ENCODE results near the gene XRRA1. TPM values are rescaled to one million over a fixed set of nuclear protein-coding genes. Genes with fewer than 3 reads are reported as not detected.

XRRA1 gene
- total RNA-seq, 1 donor from 2014 or later: 8.9 TPM

GRCh38 chr11:74847895-74848294 lies 101.0 kb downstream of the XRRA1 start:
- Histone ChIP-seq H3K9me3 (ENCODE audit: insufficient read depth, low read depth, low read length) (no peaks in the 10 kb centered on the region), H3K27me3 (ENCODE audit: insufficient read depth, low read length) (no peaks in the 10 kb centered on the region), H3K4me1 (ENCODE audit: insufficient read depth, low read length) (peaks cover 18% of the 10 kb centered on the region), H3K4me2 (ENCODE audit: low read length) (no peak overlapping the region), H3K79me2 (ENCODE audit: insufficient read depth, low read length) (no peaks in the 10 kb centered on the region), H3K27ac (ENCODE audit: low read depth, low read length) (no peak overlapping the region), H3K4me3 (ENCODE audit: insufficient read depth, low read depth, low read length) (no peak overlapping the region), H3K9ac (ENCODE audit: low read length) (no peak overlapping the region), H2AFZ (ENCODE audit: low read depth, low read length) (no peak overlapping the region), H3K36me3 (ENCODE audit: insufficient read depth, low read length) (peaks cover 8% of the 10 kb centered on the region), H4K20me1 (ENCODE audit: insufficient read depth, low read length) (no peaks in the 10 kb centered on the region)
- DNase-seq (ENCODE audit: low read depth) (no peak), FAIRE-seq (no peak)
- Mint-ChIP-seq H3K36me3 (ENCODE audit: low read depth, unreplicated experiment) (peaks cover 24% of the 10 kb centered on the region), H3K27ac (ENCODE audit: unreplicated experiment) (no peak overlapping the region), H3K4me1 (ENCODE audit: low read depth, unreplicated experiment) (peaks cover 18% of the 10 kb centered on the region), H3K4me3 (ENCODE audit: unreplicated experiment) (no peak overlapping the region), H3K27me3 (ENCODE audit: low read depth, unreplicated experiment) (no peaks in the 10 kb centered on the region), H3K9me3 (ENCODE audit: unreplicated experiment) (no peaks in the 10 kb centered on the region)
- TF ChIP-seq EZH2 (IDR thresholded peaks at IDR 0.05; ENCODE audit: insufficient read depth, low read length): no peak
- no peak for TF ChIP-seq CTCF (IDR thresholded peaks at IDR 0.05; ENCODE audit: insufficient read depth, low read depth, low read length)

GRCh38 chr11:74847395-74847794 lies 101.5 kb downstream of the XRRA1 start:
- Histone ChIP-seq H4K20me1 (ENCODE audit: insufficient read depth, low read length) (peaks cover under 1% of the 10 kb centered on the region), H3K9me3 (ENCODE audit: insufficient read depth, low read depth, low read length) (no peaks in the 10 kb centered on the region), H2AFZ (ENCODE audit: low read depth, low read length) (no peak overlapping the region), H3K4me2 (ENCODE audit: low read length) (no peak overlapping the region), H3K4me3 (ENCODE audit: insufficient read depth, low read depth, low read length) (no peak overlapping the region), H3K36me3 (ENCODE audit: insufficient read depth, low read length) (peaks cover 11% of the 10 kb centered on the region), H3K27me3 (ENCODE audit: insufficient read depth, low read length) (no peaks in the 10 kb centered on the region), H3K79me2 (ENCODE audit: insufficient read depth, low read length) (no peaks in the 10 kb centered on the region), H3K4me1 (ENCODE audit: insufficient read depth, low read length) (peaks cover 18% of the 10 kb centered on the region), H3K27ac (ENCODE audit: low read depth, low read length) (no peak overlapping the region), H3K9ac (ENCODE audit: low read length) (no peak overlapping the region)
- FAIRE-seq (no peak), DNase-seq (ENCODE audit: low read depth) (no peak)
- H3K36me3 Mint-ChIP-seq (ENCODE audit: low read depth, unreplicated experiment): peaks cover 23% of the 10 kb centered on the region
- TF ChIP-seq EZH2 (IDR thresholded peaks at IDR 0.05; ENCODE audit: insufficient read depth, low read length): no peak
- TF ChIP-seq CTCF (IDR thresholded peaks at IDR 0.05; ENCODE audit: insufficient read depth, low read depth, low read length): no peak
- H3K9me3 Mint-ChIP-seq (ENCODE audit: unreplicated experiment): no peaks in the 10 kb centered on the region
- peaks cover 18% of the 10 kb centered on the region for H3K4me1 Mint-ChIP-seq (ENCODE audit: low read depth, unreplicated experiment)
- H3K27me3 Mint-ChIP-seq (ENCODE audit: low read depth, unreplicated experiment): no peaks in the 10 kb centered on the region
- no peak overlapping the region for H3K4me3 Mint-ChIP-seq (ENCODE audit: unreplicated experiment)
- H3K27ac Mint-ChIP-seq (ENCODE audit: unreplicated experiment): no peak overlapping the region

- Histone ChIP-seq H3K4me2 (ENCODE audit: low read length) (no peak overlapping the region), H3K36me3 (ENCODE audit: insufficient read depth, low read length) (peaks cover 14% of the 10 kb centered on the region), H3K4me1 (ENCODE audit: insufficient read depth, low read length) (peaks cover 18% of the 10 kb centered on the region), H3K4me3 (ENCODE audit: insufficient read depth, low read depth, low read length) (no peak overlapping the region), H3K9ac (ENCODE audit: low read length) (no peak overlapping the region), H3K9me3 (ENCODE audit: insufficient read depth, low read depth, low read length) (no peaks in the 10 kb centered on the region), H3K27me3 (ENCODE audit: insufficient read depth, low read length) (no peaks in the 10 kb centered on the region), H4K20me1 (ENCODE audit: insufficient read depth, low read length) (peaks cover 5% of the 10 kb centered on the region), H2AFZ (ENCODE audit: low read depth, low read length) (no peak overlapping the region), H3K27ac (ENCODE audit: low read depth, low read length) (no peak overlapping the region), H3K79me2 (ENCODE audit: insufficient read depth, low read length) (no peaks in the 10 kb centered on the region)
- Mint-ChIP-seq H3K27ac (ENCODE audit: unreplicated experiment) (no peak overlapping the region), H3K27me3 (ENCODE audit: low read depth, unreplicated experiment) (no peaks in the 10 kb centered on the region), H3K4me1 (ENCODE audit: low read depth, unreplicated experiment) (peaks cover 18% of the 10 kb centered on the region), H3K36me3 (ENCODE audit: low read depth, unreplicated experiment) (peaks cover 19% of the 10 kb centered on the region), H3K9me3 (ENCODE audit: unreplicated experiment) (no peaks in the 10 kb centered on the region), H3K4me3 (ENCODE audit: unreplicated experiment) (no peak overlapping the region)
- DNase-seq (ENCODE audit: low read depth) (no peak), FAIRE-seq (no peak)
- TF ChIP-seq CTCF (IDR thresholded peaks at IDR 0.05; ENCODE audit: insufficient read depth, low read depth, low read length): peak; percentile 17
- no peak for TF ChIP-seq EZH2 (IDR thresholded peaks at IDR 0.05; ENCODE audit: insufficient read depth, low read length)
These were observed 102.1 kb downstream of the XRRA1 start for GRCh38 chr11:74846770-74847169.

Data from astrocyte (in vitro differentiated cells and primary cell).